OCI-LY3 (cell line): ENCODE results near the gene DHCR24.

Source experiments
- CTCF ChIP-seq: fragments of 200-600, 300-600 bp; sonication (generic); IDR thresholded peaks from 2 replicates; pipeline ENCODE4 v1.5.1; 2014; ENCODE audit warnings: antibody characterized with exemption, low read length, low read depth
- EZH2phosphoT487 ChIP-seq: fragments of 200-600 bp; shearing (Covaris generic); IDR thresholded peaks from 2 replicates; pipeline ENCODE4 v1.6.1; 2018; ENCODE audit warnings: antibody characterized with exemption, mixed run types, low read depth

GRCh38 chr1:54811066-54811465, 75.9 kb downstream of the DHCR24 start:
- TF ChIP-seq EZH2phosphoT487 (no peak), CTCF (no peak)
